Mesenchymal stem cell (in vitro differentiated cells and primary cell): ENCODE measurements around the gene LSP1.
"Not testable (repeated sequence)": the region's sequence is repeated elsewhere in the genome, so short reads cannot be mapped to it uniquely, and the experiment has no call there.

Experiments used
- DNase-seq: peaks from one replicate; pipeline ENCODE4 v3.0.0-alpha.2; 2013
- H2AFZ ChIP-seq: one replicate; pipeline ENCODE4 v1.6.1; 2013; ENCODE audit warnings: low read depth, mild to moderate bottlenecking, control low read depth, inconsistent platforms, low read length, moderate library complexity
- H2AK5ac ChIP-seq: 2 replicates; pipeline ENCODE4 v1.6.1; 2013; ENCODE audit warnings: low read length, moderate library complexity, mild to moderate bottlenecking, inconsistent platforms; ENCODE audit not compliant: severe bottlenecking
- H2BK120ac ChIP-seq: one replicate; pipeline ENCODE4 v1.6.1; 2013; ENCODE audit warnings: low read depth, mild to moderate bottlenecking, inconsistent platforms, low read length, moderate library complexity
- H2BK12ac ChIP-seq, 2 experiments: one replicate each; pipeline ENCODE4 v1.6.1; 2013; ENCODE audit warnings: inconsistent platforms in 2 of 2, low read length in 2 of 2, mild to moderate bottlenecking in 2 of 2, moderate library complexity in 2 of 2, control low read depth in 1 of 2
- H2BK15ac ChIP-seq: one replicate; pipeline ENCODE4 v1.6.1; 2013; ENCODE audit warnings: mild to moderate bottlenecking, low read depth, inconsistent platforms; ENCODE audit not compliant: poor library complexity, severe bottlenecking
- H2BK5ac ChIP-seq: 2 replicates; pipeline ENCODE4 v1.6.1; 2013; ENCODE audit warnings: low read depth, mild to moderate bottlenecking, low read length, control low read depth, inconsistent platforms; ENCODE audit not compliant: poor library complexity, severe bottlenecking
- H3K14ac ChIP-seq, 2 experiments: one replicate each; pipeline ENCODE4 v1.6.1; 2013; ENCODE audit warnings: inconsistent platforms in 2 of 2, low read length in 2 of 2, control low read depth in 1 of 2, mild to moderate bottlenecking in 1 of 2, moderate library complexity in 1 of 2
- H3K18ac ChIP-seq, 2 experiments: one replicate each; pipeline ENCODE4 v1.6.1; 2013; ENCODE audit warnings: inconsistent platforms in 2 of 2, low read length in 2 of 2, control low read depth in 1 of 2, low read depth in 1 of 2, mild to moderate bottlenecking in 1 of 2
- H3K23ac ChIP-seq, 2 experiments: one replicate each; pipeline ENCODE4 v1.6.1; 2013; ENCODE audit warnings: inconsistent platforms in 2 of 2, low read length in 2 of 2, mild to moderate bottlenecking in 2 of 2, moderate library complexity in 2 of 2, control low read depth in 1 of 2
- H3K27ac ChIP-seq: 2 replicates; pipeline ENCODE4 v1.5.1; 2013; ENCODE audit warnings: mild to moderate bottlenecking, moderate library complexity, low read length, control low read depth, inconsistent platforms; ENCODE audit not compliant: poor library complexity, severe bottlenecking
- H3K27me3 ChIP-seq, 2 experiments: 2 replicates each; pipeline versions ENCODE4 v1.6.1 to v1.7.0; 2013; ENCODE audit warnings: low read length in 2 of 2, mild to moderate bottlenecking in 2 of 2, moderate library complexity in 2 of 2, control low read depth in 1 of 2, inconsistent platforms in 1 of 2; ENCODE audit not compliant: control insufficient read depth in 1 of 2, insufficient read depth in 1 of 2
- H3K36me3 ChIP-seq, 2 experiments: 2 replicates each; pipeline versions ENCODE4 v1.6.1 to v1.7.0; 2013; ENCODE audit warnings: low read length in 2 of 2, control low read depth in 1 of 2, inconsistent platforms in 1 of 2, low read depth in 1 of 2, mild to moderate bottlenecking in 1 of 2; ENCODE audit not compliant: insufficient read depth in 2 of 2, control insufficient read depth in 1 of 2
- H3K4ac ChIP-seq, 2 experiments: one replicate each; pipeline ENCODE4 v1.6.1; 2013; ENCODE audit warnings: inconsistent platforms in 2 of 2, low read length in 2 of 2, mild to moderate bottlenecking in 2 of 2, moderate library complexity in 2 of 2, control low read depth in 1 of 2, low read depth in 1 of 2
- H3K4me1 ChIP-seq: 2 replicates; pipeline ENCODE4 v1.6.1; 2013; ENCODE audit warnings: low read depth, low read length, control low read depth; ENCODE audit not compliant: control insufficient read depth, insufficient read depth
- H3K4me2 ChIP-seq: 2 replicates; pipeline ENCODE4 v1.6.1; 2013; ENCODE audit warnings: low read length, mild to moderate bottlenecking, inconsistent platforms; ENCODE audit not compliant: poor library complexity, severe bottlenecking
- H3K4me3 ChIP-seq, 2 experiments: 2 replicates each; pipeline versions ENCODE4 v1.5.1 to v1.7.0; 2013; ENCODE audit warnings: low read length in 2 of 2, mild to moderate bottlenecking in 2 of 2, control low read depth in 1 of 2, low read depth in 1 of 2; ENCODE audit not compliant: insufficient read depth in 1 of 2
- H3K79me1 ChIP-seq: replicated peaks from 2 replicates; pipeline ENCODE4 v1.6.1; 2013; ENCODE audit warnings: mild to moderate bottlenecking, control low read depth, low read length, inconsistent platforms; ENCODE audit not compliant: poor library complexity, severe bottlenecking
- H3K9ac ChIP-seq: 2 replicates; pipeline ENCODE4 v1.7.0; 2013; ENCODE audit warnings: mild to moderate bottlenecking, low read length, moderate library complexity
- H3K9me3 ChIP-seq: 2 replicates; pipeline ENCODE4 v1.7.0; 2013; ENCODE audit warnings: mild to moderate bottlenecking, low read length; ENCODE audit not compliant: control insufficient read depth
- H4K8ac ChIP-seq: one replicate; pipeline ENCODE4 v1.6.1; 2013; ENCODE audit warnings: inconsistent platforms, mild to moderate bottlenecking, low read length, moderate library complexity
- H4K91ac ChIP-seq: one replicate; pipeline ENCODE4 v1.6.1; 2013; ENCODE audit warnings: mild to moderate bottlenecking, low read length, inconsistent platforms
- WGBS: methylation state at CpG from one replicate; pipeline ENCODE4 v1.1.7; 2013; ENCODE audit warnings: mixed read lengths; 5-methylcytosine and 5-hydroxymethylcytosine counted together

LSP1 gene

GRCh38 chr11:1873048-1873812 lies 20.3 kb downstream of the LSP1 start:
- no peaks in the 10 kb centered on the region for H3K36me3 ChIP-seq
- DNase-seq, result no peak
- H3K4me2 ChIP-seq, result no peak overlapping the region
- no peaks in the 10 kb centered on the region for H3K9me3 ChIP-seq
- peak overlapping the region; percentile 53 for H4K91ac ChIP-seq
- H3K9ac ChIP-seq, result peak overlapping the region; percentile 88
- H2BK15ac ChIP-seq, result peak overlapping the region; percentile 12
- WGBS, result 66% methylated on average over 11 of the region's 11 CpGs
- H2BK12ac ChIP-seq, result peak overlapping the region; percentile 33 to 59
- H2BK5ac ChIP-seq, result no peak overlapping the region
- H4K8ac ChIP-seq, result peak overlapping the region; percentile 53
- peaks cover 75% of the 10 kb centered on the region for H3K4me1 ChIP-seq
- peaks cover 2% of the 10 kb centered on the region for H3K79me1 ChIP-seq
- H3K27ac ChIP-seq, result peak overlapping the region; percentile 38
- H3K18ac ChIP-seq, result peak overlapping the region in 1 of 2 experiments; percentile 25
- H2AFZ ChIP-seq, result no peak overlapping the region
- H3K4me3 ChIP-seq, result peak overlapping the region in 1 of 2 experiments; percentile 86
- H2BK120ac ChIP-seq, result peak overlapping the region; percentile 82
- H3K23ac ChIP-seq, result no peak overlapping the region
- H3K14ac ChIP-seq, result no peak overlapping the region
- H3K4ac ChIP-seq, result peak overlapping the region; percentile 37 to 57
- peaks cover 0 to 25% of the 10 kb centered on the region in 2 experiments for H3K27me3 ChIP-seq
- no peak overlapping the region for H2AK5ac ChIP-seq

DNA sequence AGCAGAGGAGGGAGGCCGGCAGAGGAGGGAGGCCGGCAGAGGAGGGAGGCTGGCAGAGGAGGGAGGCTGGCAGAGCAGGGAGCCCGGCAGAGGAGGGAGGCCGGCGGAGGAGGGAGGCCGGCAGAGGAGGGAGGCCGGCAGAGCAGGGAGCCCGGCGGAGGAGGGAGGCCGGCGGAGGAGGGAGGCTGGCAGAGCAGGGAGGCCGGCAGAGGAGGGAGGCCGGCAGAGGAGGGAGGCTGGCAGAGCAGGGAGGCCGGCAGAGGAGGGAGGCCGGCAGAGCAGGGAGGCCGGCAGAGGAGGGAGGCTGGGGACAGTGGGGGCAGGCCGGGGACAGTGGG lies 20.9 kb downstream of the LSP1 start:
- Histone ChIP-seq H3K4me3 (peak overlapping the region in 1 of 2 experiments; percentile 86), H4K8ac (peak overlapping the region; percentile 45), H4K91ac (peak overlapping the region; percentile 30), H3K27me3 (peaks cover 0 to 19% of the 10 kb centered on the region in 2 experiments), H3K4me1 (peaks cover 72% of the 10 kb centered on the region), H2BK120ac (peak overlapping the region; percentile 82), H2BK12ac (peak overlapping the region; percentile 33 to 59), H3K18ac (peak overlapping the region in 1 of 2 experiments; percentile 25), H3K9ac (peak overlapping the region; percentile 75), H3K4ac (peak overlapping the region; percentile 37 to 57)
- H2BK15ac ChIP-seq, DNase-seq, H3K79me1 ChIP-seq, H2AFZ ChIP-seq, H3K36me3 ChIP-seq, H3K9me3 ChIP-seq, H3K27ac ChIP-seq, H3K14ac ChIP-seq, H3K23ac ChIP-seq, H2BK5ac ChIP-seq, H2AK5ac ChIP-seq, H3K4me2 ChIP-seq: not testable (repeated sequence)
- WGBS, result 83% methylated on average over 15 of the region's 17 CpGs

- H3K23ac ChIP-seq, H3K27ac ChIP-seq, H2AFZ ChIP-seq, H3K79me1 ChIP-seq, H3K36me3 ChIP-seq, H3K4me2 ChIP-seq, H3K9me3 ChIP-seq, DNase-seq: not testable (repeated sequence)
- WGBS, result 89% methylated on average over 17 of the region's 17 CpGs
- peak overlapping the region; percentile 82 for H4K91ac ChIP-seq
- peak overlapping the region in 1 of 2 experiments; percentile 95 for H3K18ac ChIP-seq
- peak overlapping the region; percentile 27 for H4K8ac ChIP-seq
- H2BK5ac ChIP-seq, result peak overlapping the region; percentile 32
- H2BK12ac ChIP-seq, result peak overlapping the region; percentile 42 to 48
- H2BK120ac ChIP-seq, result peak overlapping the region; percentile 50
- H3K4ac ChIP-seq, result peak overlapping the region; percentile 9 to 60
- peaks cover 74% of the 10 kb centered on the region for H3K4me1 ChIP-seq
- H2AK5ac ChIP-seq, result peak overlapping the region; percentile 45
- peak overlapping the region in 1 of 2 experiments; percentile 53 for H3K4me3 ChIP-seq
- peak overlapping the region in 1 of 2 experiments; percentile 12 for H3K14ac ChIP-seq
- peak overlapping the region; percentile 33 for H2BK15ac ChIP-seq
- H3K9ac ChIP-seq, result peak overlapping the region; percentile 77
- H3K27me3 ChIP-seq, result peaks cover 0 to 13% of the 10 kb centered on the region in 2 experiments
Observed at GRCh38 chr11:1874441-1875092, 21.7 kb downstream of the LSP1 start.
